Keratinocyte (primary cell): ENCODE measurements around the gene IFFO2.

ENCODE experiments used
- CTCF ChIP-seq, 3 experiments: IDR thresholded peaks in 1 of 3; conservative IDR thresholded peaks in 1 of 3; optimal IDR thresholded peaks in 1 of 3; 2 replicates in 2 of 3; 3 replicates in 1 of 3; pipeline versions ENCODE3 to v1.5.1; 2011; ENCODE audit warnings: low read length in 3 of 3, mild to moderate bottlenecking in 3 of 3, moderate library complexity in 2 of 3, control low read depth in 1 of 3, inconsistent platforms in 1 of 3; ENCODE audit not compliant: insufficient read depth in 2 of 3; ENCODE audit errors: extremely low read depth in 1 of 3
- EZH2 ChIP-seq: IDR thresholded peaks from one replicate; pipeline ENCODE4 v1.6.1; 2012; ENCODE audit warnings: inconsistent platforms, mild to moderate bottlenecking, low read length, moderate library complexity

GRCh38 chr1:18884727-18885126, 71.7 kb downstream of the IFFO2 start:
- TF ChIP-seq CTCF (optimal IDR thresholded peaks at IDR 0.05 in 1 of 3, IDR thresholded peaks at IDR 0.05 in 1 of 3, conservative IDR thresholded peaks at IDR 0.05 in 1 of 3; ENCODE audit: extremely low read depth in 1 of 3, insufficient read depth in 2 of 3, low read length in 3 of 3) (no peak), EZH2 (no peak)
